Gastroesophageal sphincter (tissue), 4 donors: Measurements from ENCODE around the gene C1orf159. TPM values are rescaled to one million over a fixed set of nuclear protein-coding genes. Genes with fewer than 3 reads are reported as not detected.
"Not testable (repeated sequence)": the region's sequence is repeated elsewhere in the genome, so short reads cannot be mapped to it uniquely, and the experiment has no call there.

Source experiments
- ATAC-seq: fragments of 150-250 bp; one replicate; pipeline ENCODE4 v1.9.1; 2016; ENCODE audit warnings: mild to moderate bottlenecking, moderate library complexity
- H3K27ac ChIP-seq, 4 donors: fragments of 200-600 bp; sonication (generic) in 3 of 4; 1 replicate in 3 of 4; 2 replicates in 1 of 4; pipeline ENCODE4 v1.5.1; 2016 to 2019
- H3K27me3 ChIP-seq: fragments of 200-600 bp; sonication (generic); one replicate; pipeline ENCODE4 v1.5.1; 2019
- H3K36me3 ChIP-seq, 2 donors: fragments of 200-600 bp; sonication (generic); one replicate each; pipeline ENCODE4 v1.5.1; 2019; ENCODE audit warnings: control low read depth in 1 of 2
- H3K4me1 ChIP-seq, 3 donors: fragments of 200-600 bp; sonication (generic); 1 replicate in 2 of 3; 2 replicates in 1 of 3; pipeline ENCODE4 v1.5.1; 2016 to 2019; ENCODE audit warnings: control low read depth in 2 of 3
- H3K4me3 ChIP-seq, 2 donors: fragments of 200-600 bp; sonication (generic); one replicate each; pipeline ENCODE4 v1.5.1; 2019; ENCODE audit warnings: mild to moderate bottlenecking in 1 of 2, moderate library complexity in 1 of 2
- H3K9me3 ChIP-seq, 3 donors: fragments of 200-600 bp; sonication (generic); one replicate each; pipeline ENCODE4 v1.5.1; 2017 to 2019; ENCODE audit warnings: control low read depth in 2 of 3
- EP300 ChIP-seq: sonication (generic); formaldehyde crosslinking; IDR thresholded peaks from one replicate; pipeline ENCODE4 v1.6.1; 2017; ENCODE audit warnings: antibody characterized with exemption, mild to moderate bottlenecking
- POLR2A ChIP-seq, 2 donors: fragments of 450-650 bp; IDR thresholded peaks; one replicate each; pipeline ENCODE4 v1.6.1; 2017; ENCODE audit warnings: antibody characterized with exemption in 2 of 2, mild to moderate bottlenecking in 2 of 2, moderate library complexity in 1 of 2
- POLR2AphosphoS5 ChIP-seq: sonication (generic); formaldehyde crosslinking; IDR thresholded peaks from one replicate; pipeline ENCODE4 v1.6.1; 2017; ENCODE audit warnings: antibody characterized with exemption
- WGBS, 2 donors: methylation state at CpG; one replicate each; pipeline ENCODE4 v1.1.5; 2018; ENCODE audit warnings: low coverage in 1 of 2; 5-methylcytosine and 5-hydroxymethylcytosine counted together
- total RNA-seq, 4 donors: library from RNA; depleted of rRNA; stranded (reverse); fragments of >200 nt; gene quantifications; one replicate each; pipeline ENCODE4 v1.1.0, GENCODE V29; 2016
- TF ChIP-seq, protein P1 (sequence below), 4 experiments: fragments of 200-600 bp in 2 of 4; fragments of 450-650 bp in 2 of 4; sonication (generic) in 1 of 4; IDR thresholded peaks; one replicate each; pipeline ENCODE4 v1.5.1; 2017 to 2019; ENCODE audit warnings: antibody characterized with exemption in 4 of 4, mild to moderate bottlenecking in 2 of 4, moderate library complexity in 2 of 4

C1orf159 gene
- total RNA-seq, 4 donors from 2014 or later: 6.3 to 15.3 (median 9.9) TPM

DNA sequence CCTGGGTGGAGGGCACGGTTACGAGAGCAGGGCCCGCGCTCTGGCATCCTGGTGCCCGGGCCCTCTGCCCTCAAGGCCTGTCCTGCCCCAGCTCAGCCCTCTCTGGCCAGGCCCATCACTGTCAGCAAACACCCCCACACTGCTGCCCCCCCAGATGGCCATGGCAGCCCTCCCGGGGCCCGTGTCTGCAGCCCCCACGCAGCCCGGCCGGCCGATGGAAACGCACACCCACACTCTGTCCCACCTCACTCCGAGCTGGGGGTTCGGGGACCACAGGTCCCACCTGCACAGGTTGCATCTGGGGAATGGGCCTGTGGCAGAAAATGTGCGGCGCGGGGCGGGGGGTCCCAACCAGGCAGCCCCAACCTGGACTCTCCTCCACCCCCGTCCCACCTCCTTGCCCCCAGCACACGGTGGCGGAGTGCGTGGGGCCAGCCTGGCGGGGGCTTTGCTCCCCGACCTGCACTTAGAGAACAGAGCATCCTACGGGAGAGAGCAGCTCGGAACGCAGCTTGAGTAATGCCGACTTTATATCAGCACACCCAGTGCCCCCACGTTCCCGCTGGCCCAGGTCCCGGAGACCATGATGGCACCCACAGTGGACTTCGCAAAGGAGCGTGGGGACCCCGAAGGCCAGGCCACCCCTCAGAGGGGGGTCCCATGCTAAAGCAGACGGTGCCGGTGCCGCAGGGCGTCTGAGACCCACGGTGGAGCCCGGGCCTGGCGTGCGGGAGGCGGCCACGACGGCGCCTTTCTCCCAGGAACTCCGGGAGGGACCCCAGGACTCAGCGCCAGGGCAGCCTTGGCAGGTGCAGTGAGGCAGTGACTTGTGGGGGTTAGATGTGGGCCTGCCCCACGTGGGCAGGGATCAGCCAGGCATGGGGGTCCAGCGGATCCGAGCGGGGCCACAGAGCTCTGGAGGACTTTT is 34.3 kb downstream of the C1orf159 start:
- H3K36me3 ChIP-seq: peaks cover 0 to 25% of the 10 kb centered on the region in 2 donors
- ATAC-seq: no peak
- H3K27ac ChIP-seq: no peak overlapping the region
- H3K9me3 ChIP-seq: no peaks in the 10 kb centered on the region
- peaks cover 0 to 15% (median 12%) of the 10 kb centered on the region in 3 donors for H3K4me1 ChIP-seq
- TF ChIP-seq POLR2A (IDR thresholded peaks at IDR 0.05) (no peak), EP300 (no peak), POLR2AphosphoS5 (no peak)
- TF ChIP-seq, protein P1, sequence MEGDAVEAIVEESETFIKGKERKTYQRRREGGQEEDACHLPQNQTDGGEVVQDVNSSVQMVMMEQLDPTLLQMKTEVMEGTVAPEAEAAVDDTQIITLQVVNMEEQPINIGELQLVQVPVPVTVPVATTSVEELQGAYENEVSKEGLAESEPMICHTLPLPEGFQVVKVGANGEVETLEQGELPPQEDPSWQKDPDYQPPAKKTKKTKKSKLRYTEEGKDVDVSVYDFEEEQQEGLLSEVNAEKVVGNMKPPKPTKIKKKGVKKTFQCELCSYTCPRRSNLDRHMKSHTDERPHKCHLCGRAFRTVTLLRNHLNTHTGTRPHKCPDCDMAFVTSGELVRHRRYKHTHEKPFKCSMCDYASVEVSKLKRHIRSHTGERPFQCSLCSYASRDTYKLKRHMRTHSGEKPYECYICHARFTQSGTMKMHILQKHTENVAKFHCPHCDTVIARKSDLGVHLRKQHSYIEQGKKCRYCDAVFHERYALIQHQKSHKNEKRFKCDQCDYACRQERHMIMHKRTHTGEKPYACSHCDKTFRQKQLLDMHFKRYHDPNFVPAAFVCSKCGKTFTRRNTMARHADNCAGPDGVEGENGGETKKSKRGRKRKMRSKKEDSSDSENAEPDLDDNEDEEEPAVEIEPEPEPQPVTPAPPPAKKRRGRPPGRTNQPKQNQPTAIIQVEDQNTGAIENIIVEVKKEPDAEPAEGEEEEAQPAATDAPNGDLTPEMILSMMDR (IDR thresholded peaks at IDR 0.05): no peak
- H3K4me3 ChIP-seq: no peak overlapping the region
- WGBS, 2 donors: 69 to 83% methylated on average over 5 to 6 of the region's 52 CpGs
- H3K27me3 ChIP-seq: peaks cover 4% of the 10 kb centered on the region

DNA sequence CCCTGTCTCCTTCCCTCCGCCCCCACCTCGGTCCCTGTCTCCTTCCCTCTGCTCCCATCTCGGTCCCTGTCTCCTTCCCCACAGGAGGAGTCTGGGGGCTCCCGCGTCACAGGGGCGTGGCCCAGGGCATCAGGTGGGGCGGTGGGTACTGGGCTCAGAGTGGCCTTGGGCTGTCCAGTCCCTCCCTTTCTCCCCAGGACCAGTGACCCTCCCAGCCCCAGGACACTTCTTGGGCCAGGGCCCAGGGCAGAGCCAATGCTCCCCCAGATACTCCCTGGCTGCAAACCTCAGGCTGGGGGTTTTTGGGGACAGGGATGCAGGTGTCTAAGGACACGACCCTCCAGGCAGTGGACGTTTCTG is 35.0 kb downstream of the C1orf159 start:
- TF ChIP-seq POLR2A (IDR thresholded peaks at IDR 0.05): no peak
- peaks cover 6% of the 10 kb centered on the region for H3K27me3 ChIP-seq
- no peak overlapping the region for H3K27ac ChIP-seq
- no peak overlapping the region for H3K4me3 ChIP-seq
- no peak for ATAC-seq
- H3K4me1 ChIP-seq: peaks cover 0 to 15% (median 12%) of the 10 kb centered on the region in 3 donors
- H3K36me3 ChIP-seq: peaks cover 0 to 25% of the 10 kb centered on the region in 2 donors
- H3K9me3 ChIP-seq: no peaks in the 10 kb centered on the region
- WGBS, 2 donors: no CpG with 5 or more reads among the region's 9 CpGs

DNA sequence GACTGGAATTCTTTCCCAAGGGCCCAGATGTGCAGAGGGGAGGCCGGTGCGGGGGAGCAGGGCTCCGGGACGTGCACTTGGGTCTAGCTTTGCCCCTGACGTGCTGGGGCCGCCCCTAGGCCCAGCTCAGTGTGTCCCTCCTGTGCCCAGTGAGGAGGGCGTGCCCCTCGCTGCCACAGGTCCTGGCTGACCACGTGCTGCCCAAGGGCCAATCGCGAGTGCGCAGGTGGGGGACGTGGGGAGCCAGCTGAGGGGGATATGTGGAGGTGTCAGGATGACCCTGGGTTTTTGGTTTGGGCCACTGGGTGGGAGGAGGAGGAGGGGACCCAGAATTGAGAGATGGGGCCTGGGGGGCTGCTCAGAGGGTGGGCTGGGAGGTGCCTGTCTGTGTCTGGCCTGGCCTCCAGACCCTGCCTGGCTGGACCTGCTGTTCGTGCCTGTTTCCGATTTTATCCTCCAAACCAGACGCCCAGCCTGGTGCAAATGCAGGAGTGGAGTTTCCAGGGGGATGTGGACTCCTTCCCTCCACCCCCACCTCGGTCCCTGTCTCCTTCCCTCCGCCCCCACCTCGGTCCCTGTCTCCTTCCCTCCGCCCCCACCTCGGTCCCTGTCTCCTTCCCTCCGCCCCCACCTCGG is 35.6 kb downstream of the C1orf159 start:
- Histone ChIP-seq H3K27ac (peak overlapping the region in 1 of 4 donors; percentile 54), H3K36me3 (peaks cover 0 to 25% of the 10 kb centered on the region in 2 donors), H3K4me1 (peaks cover 0 to 15% (median 12%) of the 10 kb centered on the region in 3 donors), H3K27me3 (peaks cover 13% of the 10 kb centered on the region), H3K9me3 (no peaks in the 10 kb centered on the region), H3K4me3 (peak overlapping the region; percentile 1 to 42)
- 0 to 4% methylated on average over 1 to 8 of the region's 23 CpGs for WGBS, 2 donors
- TF ChIP-seq, protein P1 (IDR thresholded peaks at IDR 0.05): no peak
- TF ChIP-seq POLR2A (IDR thresholded peaks at IDR 0.05) (no peak), EP300 (no peak), POLR2AphosphoS5 (no peak)
- peak; percentile 60 for ATAC-seq

DNA sequence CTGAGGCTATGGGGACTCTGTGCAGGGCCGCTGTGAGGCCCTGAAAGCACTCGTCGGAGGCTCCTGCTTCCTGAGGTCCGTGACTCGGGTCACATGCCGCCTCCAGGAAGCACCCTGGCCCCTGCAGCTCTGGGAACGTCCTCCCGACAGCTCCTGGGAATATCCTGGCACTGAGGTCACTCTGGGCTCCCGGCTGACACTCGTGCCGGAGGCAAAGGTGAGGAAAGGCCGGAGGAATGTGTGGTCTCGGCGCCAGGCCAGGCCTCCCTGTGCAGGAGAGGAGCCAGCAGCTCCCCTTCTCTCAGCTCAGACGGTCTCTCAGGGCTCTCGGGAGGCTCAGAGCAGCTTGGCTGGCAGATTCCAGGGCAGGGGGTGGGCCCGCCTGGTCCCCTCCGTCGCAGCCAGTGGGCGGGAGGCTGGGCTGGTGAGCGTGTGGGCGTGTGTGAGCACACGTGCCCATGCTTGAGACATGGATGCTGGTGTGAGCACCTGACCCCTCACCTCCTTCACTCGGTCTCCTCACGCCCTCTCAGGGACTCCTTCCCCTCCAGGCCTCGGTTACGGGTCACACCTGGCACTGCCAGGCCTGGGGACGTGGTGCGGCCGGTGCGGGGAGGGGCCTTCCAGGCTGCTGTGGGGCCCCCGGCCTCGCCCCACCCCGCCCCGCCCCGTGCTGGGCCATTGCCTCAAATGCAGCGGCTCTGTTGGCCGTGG is 36.3 kb downstream of the C1orf159 start:
- Histone ChIP-seq H3K9me3 (no peaks in the 10 kb centered on the region), H3K4me1 (peaks cover 0 to 15% (median 12%) of the 10 kb centered on the region in 3 donors), H3K27me3 (peaks cover 20% of the 10 kb centered on the region), H3K27ac (peak overlapping the region in 1 of 4 donors; percentile 54), H3K36me3 (peaks cover 0 to 23% of the 10 kb centered on the region in 2 donors), H3K4me3 (peak overlapping the region; percentile 1 to 42)
- ATAC-seq: peak; percentile 68
- TF ChIP-seq EP300: no peak
- TF ChIP-seq POLR2AphosphoS5: peak; percentile 68
- TF ChIP-seq POLR2A (IDR thresholded peaks at IDR 0.05): no peak
- 0% methylated on average over 1 to 3 of the region's 38 CpGs for WGBS, 2 donors

DNA sequence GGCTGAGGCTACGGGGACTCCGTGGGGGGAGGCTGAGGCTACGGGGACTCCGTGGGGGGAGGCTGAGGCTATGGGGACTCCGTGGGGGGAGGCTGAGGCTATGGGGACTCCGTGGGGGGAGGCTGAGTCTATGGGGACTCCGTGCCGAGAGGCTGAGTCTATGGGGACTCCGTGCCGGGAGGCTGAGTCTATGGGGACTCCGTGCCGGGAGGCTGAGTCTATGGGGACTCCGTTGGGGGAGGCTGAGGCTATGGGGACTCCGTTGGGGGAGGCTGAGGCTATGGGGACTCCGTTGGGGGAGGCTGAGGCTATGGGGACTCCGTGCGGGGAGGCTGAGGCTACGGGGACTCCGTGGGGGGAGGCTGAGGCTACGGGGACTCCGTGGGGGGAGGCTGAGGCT is 38.5 kb downstream of the C1orf159 start:
- Histone ChIP-seq H3K4me1 (peaks cover 0 to 15% (median 12%) of the 10 kb centered on the region in 3 donors), H3K27me3 (peaks cover 42% of the 10 kb centered on the region)
- not testable (repeated sequence) for H3K4me3 ChIP-seq, H3K36me3 ChIP-seq, H3K9me3 ChIP-seq, ATAC-seq, H3K27ac ChIP-seq
- WGBS, 2 donors: no CpG with 5 or more reads among the region's 21 CpGs
